DND-41 (cell line): ENCODE results near the gene ABAT.

Experiments
- ATAC-seq: fragments of 200-7000 bp; cut with Tn5 transposase; 3 replicates; pipeline ENCODE4 v1.9.1; 2021; ENCODE audit warnings: low read depth; ENCODE audit not compliant: insufficient read depth
- DNase-seq: peaks from one replicate; pipeline ENCODE4 v3.0.0-alpha.2; 2020
- H2AFZ ChIP-seq: 2 replicates; pipeline ENCODE4 v1.6.0; 2012; ENCODE audit warnings: low read depth, low read length
- H3K27ac ChIP-seq: 2 replicates; pipeline ENCODE4 v1.5.1; 2012; ENCODE audit warnings: low read length, inconsistent platforms
- H3K27me3 ChIP-seq: fragments of 200-600 bp; sonication (generic); 2 replicates; pipeline ENCODE4 v1.6.0; 2012; ENCODE audit warnings: low read length, mild to moderate bottlenecking, inconsistent platforms; ENCODE audit not compliant: insufficient read depth, poor library complexity
- H3K36me3 ChIP-seq: 2 replicates; pipeline ENCODE4 v1.5.1; 2012; ENCODE audit warnings: low read length, inconsistent platforms; ENCODE audit not compliant: insufficient read depth
- H3K4me1 ChIP-seq: 2 replicates; pipeline ENCODE4 v1.5.1; 2012; ENCODE audit warnings: mild to moderate bottlenecking, low read length; ENCODE audit not compliant: insufficient read depth
- H3K4me2 ChIP-seq: 2 replicates; pipeline ENCODE4 v1.6.0; 2012; ENCODE audit warnings: mild to moderate bottlenecking, moderate library complexity, low read length, inconsistent platforms; ENCODE audit not compliant: insufficient read depth
- H3K4me3 ChIP-seq, 2 experiments: fragments of 200-600 bp in 1 of 2; shearing (Covaris generic) in 1 of 2; 2 replicates each; pipeline ENCODE4 v1.5.1; 2012 to 2016; ENCODE audit warnings: inconsistent platforms in 2 of 2, low read length in 2 of 2, mild to moderate bottlenecking in 2 of 2, low read depth in 1 of 2, moderate library complexity in 1 of 2
- H3K79me2 ChIP-seq: 2 replicates; pipeline ENCODE4 v1.6.0; 2012; ENCODE audit warnings: low read length, inconsistent platforms; ENCODE audit not compliant: insufficient read depth
- H3K9ac ChIP-seq: 2 replicates; pipeline ENCODE4 v1.6.0; 2012; ENCODE audit warnings: low read depth, mild to moderate bottlenecking, inconsistent platforms, low read length, moderate library complexity
- H3K9me3 ChIP-seq: 2 replicates; pipeline ENCODE4 v1.5.1; 2012; ENCODE audit warnings: low read length, moderate library complexity, mild to moderate bottlenecking, inconsistent platforms; ENCODE audit not compliant: insufficient read depth, severe bottlenecking
- H4K20me1 ChIP-seq: 2 replicates; pipeline ENCODE4 v1.6.0; 2012; ENCODE audit warnings: low read length; ENCODE audit not compliant: insufficient read depth
- EZH2 ChIP-seq: IDR thresholded peaks from 3 replicates; pipeline ENCODE4 v1.6.1; 2012; ENCODE audit warnings: borderline replicate concordance, low read depth, mild to moderate bottlenecking, moderate library complexity, low read length, inconsistent platforms; ENCODE audit not compliant: severe bottlenecking
- TF ChIP-seq, protein P1 (sequence below): IDR thresholded peaks from 2 replicates; pipeline ENCODE4 v1.5.1; 2012; ENCODE audit warnings: borderline replicate concordance, low read length, moderate library complexity, mild to moderate bottlenecking; ENCODE audit not compliant: poor library complexity, severe bottlenecking; ENCODE audit errors: extremely low read depth

The ABAT gene

DNA sequence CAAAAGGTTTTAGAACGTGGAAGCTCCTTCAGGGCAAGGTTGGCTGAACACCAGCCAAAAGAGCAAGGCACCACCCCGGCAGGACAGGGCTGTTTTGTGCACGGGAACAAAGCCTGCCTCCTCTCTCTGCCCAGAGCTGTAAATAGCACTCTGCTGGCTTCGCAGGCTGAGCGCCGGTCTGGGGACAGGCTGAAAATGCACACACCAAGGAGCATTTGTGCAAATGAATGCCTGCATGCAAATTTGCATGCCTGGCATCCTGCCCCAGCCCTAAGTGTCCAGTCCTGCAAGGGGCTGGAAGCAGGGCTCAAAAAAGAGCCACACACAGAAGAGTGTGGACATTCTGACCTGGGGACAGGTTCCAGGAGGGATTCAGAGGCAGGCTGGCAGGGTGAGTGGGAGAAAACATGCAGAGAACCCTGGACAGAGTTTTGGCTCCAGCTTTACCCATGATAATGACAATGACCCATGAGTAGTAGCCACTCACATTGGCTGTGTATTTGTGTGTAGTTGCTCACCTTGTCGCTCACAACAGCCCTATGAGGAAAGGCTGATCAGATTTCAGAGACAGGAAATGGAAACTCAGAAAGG lies 11.7 kb downstream of the ABAT start:
- no peak overlapping the region for H3K4me3 ChIP-seq
- no peaks in the 10 kb centered on the region for H3K27me3 ChIP-seq
- no peak overlapping the region for H3K4me2 ChIP-seq
- ATAC-seq, result no peak
- no peaks in the 10 kb centered on the region; the same call in 1 of the 2 replicates for H4K20me1 ChIP-seq
- no peak overlapping the region for H2AFZ ChIP-seq
- H3K27ac ChIP-seq, result no peak overlapping the region
- H3K79me2 ChIP-seq, result no peaks in the 10 kb centered on the region; the same call in 1 of the 2 replicates
- no peak for TF ChIP-seq EZH2
- TF ChIP-seq, protein P1, sequence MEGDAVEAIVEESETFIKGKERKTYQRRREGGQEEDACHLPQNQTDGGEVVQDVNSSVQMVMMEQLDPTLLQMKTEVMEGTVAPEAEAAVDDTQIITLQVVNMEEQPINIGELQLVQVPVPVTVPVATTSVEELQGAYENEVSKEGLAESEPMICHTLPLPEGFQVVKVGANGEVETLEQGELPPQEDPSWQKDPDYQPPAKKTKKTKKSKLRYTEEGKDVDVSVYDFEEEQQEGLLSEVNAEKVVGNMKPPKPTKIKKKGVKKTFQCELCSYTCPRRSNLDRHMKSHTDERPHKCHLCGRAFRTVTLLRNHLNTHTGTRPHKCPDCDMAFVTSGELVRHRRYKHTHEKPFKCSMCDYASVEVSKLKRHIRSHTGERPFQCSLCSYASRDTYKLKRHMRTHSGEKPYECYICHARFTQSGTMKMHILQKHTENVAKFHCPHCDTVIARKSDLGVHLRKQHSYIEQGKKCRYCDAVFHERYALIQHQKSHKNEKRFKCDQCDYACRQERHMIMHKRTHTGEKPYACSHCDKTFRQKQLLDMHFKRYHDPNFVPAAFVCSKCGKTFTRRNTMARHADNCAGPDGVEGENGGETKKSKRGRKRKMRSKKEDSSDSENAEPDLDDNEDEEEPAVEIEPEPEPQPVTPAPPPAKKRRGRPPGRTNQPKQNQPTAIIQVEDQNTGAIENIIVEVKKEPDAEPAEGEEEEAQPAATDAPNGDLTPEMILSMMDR, result no peak
- 0 out of 2 replicates have a peak, but pooled peaks cover 3% of the 10 kb centered on the region for H3K36me3 ChIP-seq
- no peak overlapping the region for H3K9ac ChIP-seq
- no peak for DNase-seq
- no peaks in the 10 kb centered on the region for H3K4me1 ChIP-seq
- H3K9me3 ChIP-seq, result peaks cover 17% of the 10 kb centered on the region

DNA sequence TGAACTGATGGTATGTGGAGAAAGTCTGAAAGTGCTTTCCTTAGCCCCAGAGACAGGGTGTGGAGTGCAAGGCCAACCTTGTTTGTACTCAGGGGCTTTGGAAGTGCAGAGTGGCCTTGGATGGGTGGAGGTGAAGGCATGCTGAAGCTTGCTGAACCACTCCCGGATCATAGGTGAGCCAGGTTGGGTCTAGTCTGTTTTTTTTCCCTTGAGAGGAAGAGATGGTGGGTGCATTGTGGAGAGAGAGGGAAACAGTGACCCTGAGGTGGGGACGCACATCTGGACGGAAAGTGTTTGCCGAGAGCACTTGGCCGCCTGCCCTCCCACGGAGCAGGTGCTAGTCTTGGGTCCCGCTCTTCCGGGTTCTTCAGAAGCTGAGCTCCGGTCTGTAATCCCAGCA lies 12.5 kb downstream of the ABAT start:
- H3K4me2 ChIP-seq, result no peak overlapping the region
- DNase-seq (no peak), ATAC-seq (no peak)
- H3K36me3 ChIP-seq, result 0 out of 2 replicates have a peak, but pooled peaks cover 3% of the 10 kb centered on the region
- no peak overlapping the region for H3K27ac ChIP-seq
- H2AFZ ChIP-seq, result no peak overlapping the region
- no peaks in the 10 kb centered on the region; the same call in 1 of the 2 replicates for H4K20me1 ChIP-seq
- no peak for TF ChIP-seq EZH2
- TF ChIP-seq, protein P1, result no peak
- no peak overlapping the region for H3K9ac ChIP-seq
- H3K79me2 ChIP-seq, result no peaks in the 10 kb centered on the region; the same call in 1 of the 2 replicates
- H3K27me3 ChIP-seq, result no peaks in the 10 kb centered on the region
- H3K4me3 ChIP-seq, result no peak overlapping the region
- no peaks in the 10 kb centered on the region for H3K4me1 ChIP-seq
- peaks cover 17% of the 10 kb centered on the region for H3K9me3 ChIP-seq

DNA sequence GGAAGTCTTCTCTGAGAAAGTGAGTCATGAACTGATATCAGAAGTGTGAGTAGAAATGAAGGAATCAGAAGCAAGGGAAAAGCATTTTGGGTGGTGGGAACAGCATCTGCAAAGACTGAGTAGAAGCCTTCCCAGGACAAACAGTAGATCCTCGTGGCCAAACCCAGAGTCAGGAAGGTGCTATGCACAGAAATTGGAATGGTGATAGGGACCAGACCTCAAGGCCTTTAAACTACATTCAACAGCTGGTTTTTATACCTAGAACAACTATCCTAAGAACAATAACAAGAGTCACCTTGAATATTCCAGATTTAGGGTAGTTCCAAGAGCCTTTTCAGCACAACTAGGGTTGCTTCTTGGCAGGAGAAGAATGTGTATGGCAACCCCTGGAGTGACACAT lies 15.3 kb downstream of the ABAT start:
- H3K9me3 ChIP-seq, result peaks cover 17% of the 10 kb centered on the region
- H3K36me3 ChIP-seq, result 0 out of 2 replicates have a peak, but pooled peaks cover 3% of the 10 kb centered on the region
- DNase-seq (no peak), ATAC-seq (no peak)
- no peak overlapping the region for H3K27ac ChIP-seq
- H3K27me3 ChIP-seq, result no peaks in the 10 kb centered on the region
- H3K4me2 ChIP-seq, result no peak overlapping the region
- H3K4me1 ChIP-seq, result no peaks in the 10 kb centered on the region
- no peaks in the 10 kb centered on the region for H4K20me1 ChIP-seq
- no peak overlapping the region for H3K9ac ChIP-seq
- no peaks in the 10 kb centered on the region for H3K79me2 ChIP-seq
- no peak overlapping the region for H2AFZ ChIP-seq
- no peak overlapping the region for H3K4me3 ChIP-seq
- TF ChIP-seq EZH2, result no peak
- TF ChIP-seq, protein P1, result no peak

DNA sequence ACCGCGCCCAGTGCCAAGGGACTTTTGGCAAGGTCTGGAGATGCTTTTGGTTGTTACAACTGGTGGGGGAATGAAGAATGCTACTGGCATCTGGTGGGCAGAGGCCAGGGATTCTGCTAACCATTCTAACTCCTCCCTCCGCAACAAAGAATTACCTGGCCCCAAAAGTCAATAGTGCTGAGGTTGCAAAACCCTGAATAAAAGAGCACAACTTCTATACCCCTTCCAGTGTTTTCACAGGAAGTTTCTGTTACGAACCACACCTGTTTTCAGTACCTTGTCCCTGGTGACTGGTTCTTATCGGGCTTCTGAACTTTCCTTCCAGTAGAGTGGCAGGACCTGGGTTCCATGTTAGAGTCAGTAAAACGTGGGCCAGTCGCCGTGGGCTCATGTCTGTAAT lies 17.3 kb downstream of the ABAT start:
- Histone ChIP-seq H3K4me3 (no peak overlapping the region), H2AFZ (no peak overlapping the region), H3K27me3 (no peaks in the 10 kb centered on the region), H3K27ac (no peak overlapping the region), H3K9me3 (peaks cover 17% of the 10 kb centered on the region), H3K79me2 (no peaks in the 10 kb centered on the region), H4K20me1 (no peaks in the 10 kb centered on the region), H3K36me3 (0 out of 2 replicates have a peak, but pooled peaks cover 3% of the 10 kb centered on the region), H3K4me1 (no peaks in the 10 kb centered on the region), H3K9ac (no peak overlapping the region), H3K4me2 (no peak overlapping the region)
- TF ChIP-seq EZH2, result no peak
- TF ChIP-seq, protein P1, result no peak
- ATAC-seq (no peak), DNase-seq (no peak)
